ENCODE data around the gene ARHGEF28. TPM values are rescaled to one million over a fixed set of nuclear protein-coding genes. Genes with fewer than 3 reads are reported as not detected.

Gene ARHGEF28
- total RNA-seq, 1 experiment from 2014 or later, result 0.57 TPM

DNA sequence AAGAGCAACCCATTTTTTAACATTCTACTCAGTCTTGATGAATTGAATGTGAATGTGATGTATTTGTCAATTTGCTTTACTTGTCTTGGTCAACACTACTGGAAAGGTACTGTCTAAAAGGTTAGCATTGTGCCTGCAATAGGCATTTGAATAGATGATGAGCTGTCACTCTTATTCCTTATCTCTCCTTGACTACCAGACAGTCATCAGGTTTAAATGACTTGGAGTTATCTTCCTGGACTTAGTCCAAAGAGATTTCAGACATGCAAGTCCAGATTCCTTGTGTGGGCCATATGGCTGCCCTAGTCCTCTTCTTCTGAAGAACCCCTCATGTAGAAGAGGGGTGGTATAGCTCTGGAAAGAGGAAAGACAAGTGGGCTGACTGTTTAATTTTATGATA lies 4.8 kb downstream of the ARHGEF28 start:
- TF ChIP-seq, protein P1, sequence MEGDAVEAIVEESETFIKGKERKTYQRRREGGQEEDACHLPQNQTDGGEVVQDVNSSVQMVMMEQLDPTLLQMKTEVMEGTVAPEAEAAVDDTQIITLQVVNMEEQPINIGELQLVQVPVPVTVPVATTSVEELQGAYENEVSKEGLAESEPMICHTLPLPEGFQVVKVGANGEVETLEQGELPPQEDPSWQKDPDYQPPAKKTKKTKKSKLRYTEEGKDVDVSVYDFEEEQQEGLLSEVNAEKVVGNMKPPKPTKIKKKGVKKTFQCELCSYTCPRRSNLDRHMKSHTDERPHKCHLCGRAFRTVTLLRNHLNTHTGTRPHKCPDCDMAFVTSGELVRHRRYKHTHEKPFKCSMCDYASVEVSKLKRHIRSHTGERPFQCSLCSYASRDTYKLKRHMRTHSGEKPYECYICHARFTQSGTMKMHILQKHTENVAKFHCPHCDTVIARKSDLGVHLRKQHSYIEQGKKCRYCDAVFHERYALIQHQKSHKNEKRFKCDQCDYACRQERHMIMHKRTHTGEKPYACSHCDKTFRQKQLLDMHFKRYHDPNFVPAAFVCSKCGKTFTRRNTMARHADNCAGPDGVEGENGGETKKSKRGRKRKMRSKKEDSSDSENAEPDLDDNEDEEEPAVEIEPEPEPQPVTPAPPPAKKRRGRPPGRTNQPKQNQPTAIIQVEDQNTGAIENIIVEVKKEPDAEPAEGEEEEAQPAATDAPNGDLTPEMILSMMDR (conservative IDR thresholded peaks at IDR 0.05), result no peak
- no peaks in the 10 kb centered on the region for H3K79me1 ChIP-seq (ENCODE audit: insufficient read depth, low read depth, low read length, poor library complexity, severe bottlenecking)
- H3K9me3 Mint-ChIP-seq, result no peaks in the 10 kb centered on the region
- H3K4me3 Mint-ChIP-seq, result no peak overlapping the region
- no peaks in the 10 kb centered on the region for H3K9me3 ChIP-seq (ENCODE audit: control insufficient read depth, low read depth, low read length)
- H4K20me1 ChIP-seq (ENCODE audit: control insufficient read depth, insufficient read depth, insufficient read length), result no peaks in the 10 kb centered on the region
- no peak overlapping the region for H3K4ac ChIP-seq (ENCODE audit: low read depth, low read length)
- H3K23me2 ChIP-seq (ENCODE audit: insufficient read length, low read depth, low read length, poor library complexity, severe bottlenecking), result peaks cover 4% of the 10 kb centered on the region
- peaks cover 60% of the 10 kb centered on the region for H3K27me3 Mint-ChIP-seq (ENCODE audit: low read depth)
- H3K4me1 Mint-ChIP-seq, result peaks cover 0 to 7% of the 10 kb centered on the region in 2 experiments; a peak in 2 of 4 replicates
- no peak overlapping the region for H4K8ac ChIP-seq (replicated peaks; ENCODE audit: insufficient read length, low read depth, low read length)
- H3K18ac ChIP-seq (ENCODE audit: insufficient read length, low read depth, low read length), result no peak overlapping the region
- no peaks in the 10 kb centered on the region for H3K36me3 Mint-ChIP-seq (ENCODE audit: insufficient read depth in 1 of 3, low read depth in 3 of 3)
- peaks cover 10% of the 10 kb centered on the region; the same call in 1 of the 2 replicates for H3K27me3 ChIP-seq (ENCODE audit: insufficient read depth, low read length)
- no peak for DNase-seq
- no peak overlapping the region for H3K27ac ChIP-seq (ENCODE audit: insufficient read length, low read depth, low read length)
- no peak overlapping the region for H4K5ac ChIP-seq (ENCODE audit: insufficient read length, low read depth, low read length)
- H2AFZ ChIP-seq (ENCODE audit: low read length), result no peak overlapping the region
- H3T11ph ChIP-seq (ENCODE audit: low read length), result no peak overlapping the region
- H2BK15ac ChIP-seq (ENCODE audit: low read depth, low read length), result no peak overlapping the region
- H3K56ac ChIP-seq (ENCODE audit: insufficient read length, low read depth, low read length), result no peak overlapping the region
- H2BK20ac ChIP-seq (ENCODE audit: low read depth, low read length, poor library complexity, severe bottlenecking), result no peak overlapping the region
- no peak overlapping the region for H4K91ac ChIP-seq (ENCODE audit: insufficient read length, low read depth, low read length)
- no peak overlapping the region for H3K9ac ChIP-seq (ENCODE audit: extremely low read depth, insufficient read length, low read length)
- no peak overlapping the region for H3K14ac ChIP-seq (ENCODE audit: insufficient read depth, low read length)
- no peak overlapping the region for H2BK12ac ChIP-seq (ENCODE audit: insufficient read length, low read depth, low read length)
- no peak overlapping the region for H2BK5ac ChIP-seq (ENCODE audit: insufficient read length, low read length)
- no peaks in the 10 kb centered on the region for H3K79me2 ChIP-seq (ENCODE audit: insufficient read depth, low read length)
- H2BK120ac ChIP-seq (ENCODE audit: low read depth, low read length, poor library complexity, severe bottlenecking), result no peak overlapping the region
- no peak overlapping the region for H2AK5ac ChIP-seq (ENCODE audit: insufficient read length, low read length)
- no peak overlapping the region for H3K23ac ChIP-seq (ENCODE audit: insufficient read length, low read depth, low read length)
- no peaks in the 10 kb centered on the region for H3K4me1 ChIP-seq (ENCODE audit: insufficient read depth, low read length)
- H3K4me2 ChIP-seq (ENCODE audit: insufficient read depth, insufficient read length, low read length), result no peak overlapping the region
- no peak overlapping the region for H3K27ac Mint-ChIP-seq
